DOHH2 (cell line): ENCODE measurements around the gene SPPL2A.

ENCODE experiments used
- EZH2phosphoT487 ChIP-seq: fragments of 200-600 bp; sonication (generic); IDR thresholded peaks from 2 replicates; pipeline ENCODE4 v1.6.1; 2017; ENCODE audit warnings: borderline replicate concordance, mild to moderate bottlenecking, antibody characterized with exemption, low read length, moderate library complexity, mixed read lengths
- TF ChIP-seq, protein P1 (sequence below): fragments of 200-600 bp; sonication (generic); IDR thresholded peaks from one replicate; pipeline ENCODE4 v1.5.1; 2014; ENCODE audit warnings: antibody characterized with exemption, mild to moderate bottlenecking, low read depth, low read length; ENCODE audit not compliant: poor library complexity, severe bottlenecking

DNA sequence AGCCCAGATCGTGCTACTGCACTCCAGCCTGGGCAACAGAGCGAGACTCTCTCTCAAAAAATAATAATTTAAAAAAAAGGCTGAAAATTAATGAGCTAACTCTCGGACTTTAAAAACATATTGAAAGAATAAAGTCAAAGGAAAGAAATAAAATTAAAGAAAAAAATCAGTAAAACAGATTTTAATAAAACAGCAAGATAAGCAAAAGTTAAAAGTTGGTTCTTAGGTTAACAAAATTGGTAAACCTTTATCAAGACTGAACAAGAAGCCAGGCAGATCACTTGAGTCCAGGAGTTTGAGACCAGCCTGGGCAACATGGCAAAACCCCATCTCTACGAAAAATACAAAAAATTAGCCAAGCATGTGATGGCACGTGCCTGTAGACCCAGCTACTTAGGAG is 99.6 kb downstream of the SPPL2A start:
- TF ChIP-seq, protein P1, sequence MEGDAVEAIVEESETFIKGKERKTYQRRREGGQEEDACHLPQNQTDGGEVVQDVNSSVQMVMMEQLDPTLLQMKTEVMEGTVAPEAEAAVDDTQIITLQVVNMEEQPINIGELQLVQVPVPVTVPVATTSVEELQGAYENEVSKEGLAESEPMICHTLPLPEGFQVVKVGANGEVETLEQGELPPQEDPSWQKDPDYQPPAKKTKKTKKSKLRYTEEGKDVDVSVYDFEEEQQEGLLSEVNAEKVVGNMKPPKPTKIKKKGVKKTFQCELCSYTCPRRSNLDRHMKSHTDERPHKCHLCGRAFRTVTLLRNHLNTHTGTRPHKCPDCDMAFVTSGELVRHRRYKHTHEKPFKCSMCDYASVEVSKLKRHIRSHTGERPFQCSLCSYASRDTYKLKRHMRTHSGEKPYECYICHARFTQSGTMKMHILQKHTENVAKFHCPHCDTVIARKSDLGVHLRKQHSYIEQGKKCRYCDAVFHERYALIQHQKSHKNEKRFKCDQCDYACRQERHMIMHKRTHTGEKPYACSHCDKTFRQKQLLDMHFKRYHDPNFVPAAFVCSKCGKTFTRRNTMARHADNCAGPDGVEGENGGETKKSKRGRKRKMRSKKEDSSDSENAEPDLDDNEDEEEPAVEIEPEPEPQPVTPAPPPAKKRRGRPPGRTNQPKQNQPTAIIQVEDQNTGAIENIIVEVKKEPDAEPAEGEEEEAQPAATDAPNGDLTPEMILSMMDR, result no peak
- no peak for TF ChIP-seq EZH2phosphoT487
